Retinal pigment epithelial cell (primary cell): Measurements from ENCODE around the gene RASSF3.
"Not testable (repeated sequence)": the region's sequence is repeated elsewhere in the genome, so short reads cannot be mapped to it uniquely, and the experiment has no call there.

Experiments used
- DNase-seq: peaks from one replicate; pipeline ENCODE4 v3.0.0-alpha.2; 2010; ENCODE audit warnings: low read depth
- H3K4me3 ChIP-seq: 2 replicates; pipeline ENCODE4 v1.5.1; 2011; ENCODE audit warnings: mild to moderate bottlenecking, low read length, control low read depth, moderate library complexity
- TF ChIP-seq, protein P1 (sequence below): conservative IDR thresholded peaks from 2 replicates; pipeline ENCODE4 v1.5.1; 2011; ENCODE audit warnings: low read depth, low read length, control low read depth, inconsistent platforms

The RASSF3 gene

DNA sequence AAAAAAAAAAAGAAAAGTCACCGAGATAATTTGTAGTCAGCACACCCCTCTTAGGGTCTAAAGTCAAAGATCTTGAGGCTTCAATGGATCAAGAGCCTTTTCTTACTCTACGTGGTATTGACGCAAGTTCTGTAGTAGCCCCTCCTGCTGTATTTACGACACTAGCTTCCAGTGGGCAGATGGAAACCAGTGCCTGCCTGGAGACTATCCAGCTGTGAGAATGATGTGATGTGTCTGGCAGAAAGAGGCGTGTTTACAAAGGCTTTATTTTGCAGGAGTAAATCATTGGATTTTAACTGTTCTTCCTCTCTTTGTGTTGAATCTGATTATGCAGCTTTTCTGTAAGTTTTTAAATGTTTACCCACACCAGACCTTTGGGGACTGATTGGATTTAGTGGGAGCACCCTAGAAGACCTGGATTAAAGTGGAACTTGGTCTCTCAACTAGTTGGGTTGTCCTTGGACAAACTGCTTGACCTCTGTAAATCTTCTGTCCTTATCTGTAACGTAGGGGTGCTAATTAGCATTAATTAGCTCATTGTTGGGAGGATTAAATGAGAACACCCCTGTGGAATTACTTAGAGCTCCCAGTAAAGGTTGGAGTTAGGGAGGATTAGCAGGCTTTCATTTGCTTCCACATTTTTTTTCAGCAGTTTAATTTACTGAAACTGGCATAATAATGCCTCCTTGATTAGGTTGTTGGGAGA, 72.4 kb downstream of the RASSF3 start:
- TF ChIP-seq, protein P1, sequence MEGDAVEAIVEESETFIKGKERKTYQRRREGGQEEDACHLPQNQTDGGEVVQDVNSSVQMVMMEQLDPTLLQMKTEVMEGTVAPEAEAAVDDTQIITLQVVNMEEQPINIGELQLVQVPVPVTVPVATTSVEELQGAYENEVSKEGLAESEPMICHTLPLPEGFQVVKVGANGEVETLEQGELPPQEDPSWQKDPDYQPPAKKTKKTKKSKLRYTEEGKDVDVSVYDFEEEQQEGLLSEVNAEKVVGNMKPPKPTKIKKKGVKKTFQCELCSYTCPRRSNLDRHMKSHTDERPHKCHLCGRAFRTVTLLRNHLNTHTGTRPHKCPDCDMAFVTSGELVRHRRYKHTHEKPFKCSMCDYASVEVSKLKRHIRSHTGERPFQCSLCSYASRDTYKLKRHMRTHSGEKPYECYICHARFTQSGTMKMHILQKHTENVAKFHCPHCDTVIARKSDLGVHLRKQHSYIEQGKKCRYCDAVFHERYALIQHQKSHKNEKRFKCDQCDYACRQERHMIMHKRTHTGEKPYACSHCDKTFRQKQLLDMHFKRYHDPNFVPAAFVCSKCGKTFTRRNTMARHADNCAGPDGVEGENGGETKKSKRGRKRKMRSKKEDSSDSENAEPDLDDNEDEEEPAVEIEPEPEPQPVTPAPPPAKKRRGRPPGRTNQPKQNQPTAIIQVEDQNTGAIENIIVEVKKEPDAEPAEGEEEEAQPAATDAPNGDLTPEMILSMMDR, result no peak
- H3K4me3 ChIP-seq, result no peak overlapping the region
- DNase-seq, result peak; percentile 76

DNA sequence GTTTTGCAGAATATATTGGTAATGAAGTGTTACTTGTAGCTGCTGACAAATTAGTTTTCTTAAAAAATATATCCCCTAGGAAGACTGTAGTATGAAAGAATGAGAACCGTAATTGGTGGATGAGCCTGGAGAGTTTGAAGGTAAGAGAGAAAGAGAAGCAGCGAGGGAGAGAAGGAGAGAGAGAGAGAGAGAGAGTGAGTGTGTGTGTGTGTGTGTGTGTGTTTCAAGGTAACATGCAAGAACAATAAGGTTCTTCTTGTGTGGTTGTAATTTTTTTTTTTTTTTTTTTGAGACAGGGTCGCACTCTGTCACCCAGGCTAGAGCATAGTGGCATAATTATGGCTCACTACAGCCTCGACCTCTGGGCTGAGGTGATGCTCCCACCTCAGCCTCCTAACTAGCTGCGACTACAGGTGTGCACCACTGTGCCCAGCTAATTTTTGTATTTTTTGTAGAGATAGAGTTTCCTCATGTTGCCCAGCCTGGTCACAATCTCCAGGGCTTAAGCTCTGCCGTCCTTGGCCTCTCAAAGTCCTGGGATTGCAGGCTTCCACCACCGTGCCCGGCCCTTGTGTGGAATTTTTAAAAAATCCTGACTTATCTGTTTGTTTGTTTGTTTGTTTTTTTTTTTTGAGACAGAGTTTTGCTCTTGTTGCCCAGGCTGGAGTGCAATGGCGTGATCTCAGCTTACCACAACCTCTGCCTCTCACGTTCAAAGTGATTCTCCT, 73.7 kb downstream of the RASSF3 start:
- H3K4me3 ChIP-seq, result no peak overlapping the region
- TF ChIP-seq, protein P1, result no peak

DNA sequence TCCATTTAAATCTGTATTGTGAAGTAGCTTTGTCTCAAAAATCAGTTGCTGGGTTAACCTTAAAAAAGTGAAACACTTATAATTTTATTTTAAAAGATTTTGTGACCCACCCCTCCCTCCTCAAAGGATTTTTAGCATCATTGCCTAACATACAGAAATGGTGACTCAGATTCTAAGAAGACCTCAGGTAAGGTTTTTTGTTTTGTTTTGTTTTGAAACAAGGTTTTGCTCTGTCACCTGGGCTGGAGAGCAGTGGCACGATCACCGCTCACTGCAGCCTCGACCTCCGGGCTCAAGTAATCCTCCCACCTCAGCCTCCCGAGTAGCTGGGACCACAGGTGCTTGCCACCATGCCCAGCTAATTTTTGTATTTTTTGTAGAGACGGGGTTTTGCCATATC, 74.8 kb downstream of the RASSF3 start:
- H3K4me3 ChIP-seq, result no peak overlapping the region
- TF ChIP-seq, protein P1, result no peak
- no peak for DNase-seq

More for the DNA sequence above, 73.7 kb downstream of the RASSF3 start:
- DNase-seq, result no peak

DNA sequence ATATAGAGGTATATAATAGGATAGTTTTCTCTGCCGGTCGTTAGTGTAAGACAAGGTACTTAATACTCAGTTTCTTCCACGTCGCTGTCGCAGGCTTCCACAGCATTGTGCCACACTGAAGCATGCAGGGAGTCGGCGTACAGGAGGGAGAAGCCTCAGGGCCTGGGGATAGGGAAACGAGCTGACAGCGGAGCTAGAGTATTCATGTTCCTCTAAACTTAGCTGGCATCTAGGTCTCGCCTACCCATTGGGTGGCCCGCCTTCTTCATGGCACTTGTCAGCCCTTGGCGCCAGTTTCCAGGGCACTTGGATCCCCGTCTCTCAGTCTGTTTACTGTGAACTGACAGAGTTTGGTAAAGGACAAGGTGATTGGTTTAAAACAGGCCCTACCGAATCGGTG, 75.3 kb downstream of the RASSF3 start:
- DNase-seq, result no peak
- TF ChIP-seq, protein P1, result no peak
- H3K4me3 ChIP-seq, result no peak overlapping the region

DNA sequence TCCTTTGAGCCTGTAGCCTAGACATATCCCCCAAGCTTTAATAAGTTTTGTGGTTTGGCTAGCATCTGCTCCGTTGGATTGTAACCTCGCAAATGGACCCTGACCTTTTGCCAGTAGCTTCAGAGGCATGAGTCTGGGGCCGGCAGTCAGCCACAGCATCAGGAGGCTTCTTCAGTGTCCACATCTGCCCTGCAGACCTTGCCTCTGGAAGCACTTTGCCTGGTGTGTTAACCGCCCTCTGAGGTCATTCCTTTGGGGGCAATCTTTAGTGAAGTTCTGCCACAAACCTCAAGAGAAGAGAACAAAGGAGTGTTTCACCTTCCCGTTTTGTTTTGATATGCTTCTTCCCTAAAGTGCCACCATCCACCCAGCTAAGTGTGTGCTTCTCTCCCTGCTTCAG, 77.5 kb downstream of the RASSF3 start:
- DNase-seq, result no peak
- TF ChIP-seq, protein P1, result no peak

DNA sequence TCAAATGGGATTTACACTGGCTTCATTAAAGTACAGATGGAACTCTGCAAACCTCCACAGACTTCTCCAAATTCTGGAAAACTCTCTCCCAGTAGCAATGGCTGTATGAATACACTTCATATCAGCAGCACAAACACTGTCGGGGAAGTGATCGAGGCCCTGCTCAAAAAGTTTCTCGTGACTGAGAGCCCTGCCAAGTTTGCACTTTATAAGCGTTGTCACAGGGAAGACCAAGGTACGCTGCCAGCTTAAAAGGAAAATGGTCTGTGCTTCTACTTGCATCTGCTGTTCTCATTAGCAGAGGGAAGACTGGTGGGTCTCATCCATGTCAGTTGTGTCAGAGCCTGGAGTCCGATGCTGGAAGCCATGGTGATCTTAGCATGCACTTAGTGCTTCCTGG, 77.9 kb downstream of the RASSF3 start:
- no peak overlapping the region for H3K4me3 ChIP-seq
- no peak for DNase-seq
- TF ChIP-seq, protein P1, result no peak

More for the DNA sequence above, 77.5 kb downstream of the RASSF3 start:
- H3K4me3 ChIP-seq, result no peak overlapping the region

DNA sequence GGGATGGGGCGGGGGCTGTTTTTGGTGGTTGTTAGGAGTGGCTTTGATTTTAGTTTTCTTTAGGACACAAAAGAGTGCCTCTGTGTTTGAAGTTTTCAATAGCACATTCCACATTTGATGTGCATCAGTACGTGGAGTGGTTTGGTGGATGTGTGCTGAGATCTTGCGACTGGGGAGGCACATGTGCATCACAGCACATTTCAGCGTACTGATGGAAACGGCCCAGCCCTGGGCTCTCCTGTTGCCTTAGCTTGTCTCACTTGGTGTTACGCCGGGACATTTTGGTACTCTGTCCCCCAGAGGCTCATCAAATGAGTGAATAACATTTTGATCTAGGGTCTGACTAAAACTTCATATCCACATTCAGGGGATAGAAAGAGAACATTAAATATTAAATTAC, 78.4 kb downstream of the RASSF3 start:
- TF ChIP-seq, protein P1, result no peak
- DNase-seq, result no peak
- H3K4me3 ChIP-seq, result no peak overlapping the region

DNA sequence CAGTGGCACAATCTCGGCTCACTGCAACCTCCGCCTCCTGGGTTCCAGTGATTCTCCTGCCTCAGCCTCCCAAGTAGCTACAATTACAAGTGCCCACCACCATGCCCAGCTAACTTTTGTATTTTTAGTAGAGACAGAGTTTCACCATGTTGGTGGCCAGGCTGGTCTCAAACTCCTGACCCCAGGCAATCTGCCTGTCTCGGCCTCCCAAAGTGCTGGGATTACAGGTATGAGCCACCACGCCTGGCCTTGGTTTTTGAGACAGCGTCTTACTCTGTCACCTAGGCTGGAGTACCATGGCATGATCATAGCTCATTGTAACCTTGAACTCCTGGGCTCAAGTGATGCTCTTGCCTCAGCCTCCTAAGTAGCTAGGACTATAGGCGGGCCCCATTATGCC, 79.9 kb downstream of the RASSF3 start:
- DNase-seq, H3K4me3 ChIP-seq: not testable (repeated sequence)
